Neural progenitor cell (in vitro differentiated cells): Measurements from ENCODE around the gene NPFF. TPM values are rescaled to one million over a fixed set of nuclear protein-coding genes. Genes with fewer than 3 reads are reported as not detected.
A peak's percentile ranks its signal among the peaks of the same experiment; 100 is the strongest.

Source experiments
- DNase-seq: peaks from one replicate; pipeline ENCODE4 v3.0.0-alpha.2; 2016; ENCODE audit warnings: low spot score
- H2AFZ ChIP-seq: fragments of 200-600 bp; sonication (generic); replicated peaks from 2 replicates; pipeline ENCODE4 v1.6.1; 2016; ENCODE audit warnings: antibody characterized with exemption
- H3F3A ChIP-seq: fragments of 200-600 bp; sonication (generic); 2 replicates; pipeline ENCODE4 v1.6.1; 2016; ENCODE audit warnings: antibody characterized with exemption, low read depth
- H3K27ac ChIP-seq: fragments of 200-600 bp; sonication (generic); 2 replicates; pipeline ENCODE4 v1.5.1; 2016; ENCODE audit warnings: mild to moderate bottlenecking
- H3K27me3 ChIP-seq: fragments of 200-600 bp; sonication (generic); 2 replicates; pipeline ENCODE4 v1.6.1; 2016; ENCODE audit warnings: mild to moderate bottlenecking, moderate library complexity
- H3K36me3 ChIP-seq: fragments of 200-600 bp; sonication (generic); 2 replicates; pipeline ENCODE4 v1.5.1; 2016
- H3K4me1 ChIP-seq: fragments of 200-600 bp; sonication (generic); 2 replicates; pipeline ENCODE4 v1.6.1; 2016; ENCODE audit warnings: mixed run types
- H3K4me2 ChIP-seq: fragments of 200-600 bp; sonication (generic); 2 replicates; pipeline ENCODE4 v1.6.1; 2016
- H3K4me3 ChIP-seq: fragments of 200-600 bp; sonication (generic); 2 replicates; pipeline ENCODE4 v1.5.1; 2016
- H3K79me2 ChIP-seq: fragments of 200-600 bp; sonication (generic); 2 replicates; pipeline ENCODE4 v1.6.1; 2016; ENCODE audit warnings: low read depth
- H3K9ac ChIP-seq: fragments of 200-600 bp; sonication (generic); 2 replicates; pipeline ENCODE4 v1.6.1; 2016
- H3K9me3 ChIP-seq: fragments of 200-600 bp; sonication (generic); 2 replicates; pipeline ENCODE4 v1.5.1; 2016; ENCODE audit warnings: low read depth
- H4K20me1 ChIP-seq: fragments of 200-600 bp; sonication (generic); 2 replicates; pipeline ENCODE4 v1.6.1; 2016; ENCODE audit warnings: low read depth
- H3K27ac Mint-ChIP-seq: 3 replicates; pipeline ENCODE4 v1.8.0; 2021; ENCODE audit warnings: mixed read lengths
- H3K27me3 Mint-ChIP-seq: 2 replicates; pipeline ENCODE4 v1.8.0; 2022; ENCODE audit warnings: low read depth, mild to moderate bottlenecking, inconsistent platforms, moderate library complexity, mixed read lengths; ENCODE audit not compliant: insufficient read depth
- H3K36me3 Mint-ChIP-seq: 3 replicates; pipeline ENCODE4 v1.8.0; 2021; ENCODE audit warnings: mixed read lengths
- H3K4me1 Mint-ChIP-seq: 3 replicates; pipeline ENCODE4 v1.8.0; 2021; ENCODE audit warnings: mixed read lengths
- H3K4me3 Mint-ChIP-seq: 3 replicates; pipeline ENCODE4 v1.8.0; 2021; ENCODE audit warnings: mild to moderate bottlenecking, moderate library complexity, mixed read lengths
- H3K9me3 Mint-ChIP-seq: 3 replicates; pipeline ENCODE4 v1.8.0; 2020; ENCODE audit warnings: mixed read lengths
- EZH2 ChIP-seq: fragments of 200-600 bp; sonication (generic); IDR thresholded peaks from 2 replicates; pipeline ENCODE4 v1.6.1; 2017; ENCODE audit warnings: antibody characterized with exemption, mild to moderate bottlenecking, moderate library complexity
- EZH2phosphoT487 ChIP-seq: fragments of 200-600 bp; sonication (generic); IDR thresholded peaks from 2 replicates; pipeline ENCODE4 v1.6.1; 2017; ENCODE audit warnings: antibody characterized with exemption
- total RNA-seq: library from RNA; depleted of rRNA; stranded (reverse); fragments of >200 nt; gene quantifications from 2 replicates; pipeline ENCODE4 v1.2.3, GENCODE V29; 2015; ENCODE audit warnings: low replicate concordance
- TF ChIP-seq, protein P1 (sequence below): fragments of 200-600 bp; sonication (generic); IDR thresholded peaks from 2 replicates; pipeline ENCODE4 v1.5.1; 2017; ENCODE audit warnings: antibody characterized with exemption, mild to moderate bottlenecking

Gene NPFF
- total RNA-seq, 1 donor from 2014 or later: not detected

DNA sequence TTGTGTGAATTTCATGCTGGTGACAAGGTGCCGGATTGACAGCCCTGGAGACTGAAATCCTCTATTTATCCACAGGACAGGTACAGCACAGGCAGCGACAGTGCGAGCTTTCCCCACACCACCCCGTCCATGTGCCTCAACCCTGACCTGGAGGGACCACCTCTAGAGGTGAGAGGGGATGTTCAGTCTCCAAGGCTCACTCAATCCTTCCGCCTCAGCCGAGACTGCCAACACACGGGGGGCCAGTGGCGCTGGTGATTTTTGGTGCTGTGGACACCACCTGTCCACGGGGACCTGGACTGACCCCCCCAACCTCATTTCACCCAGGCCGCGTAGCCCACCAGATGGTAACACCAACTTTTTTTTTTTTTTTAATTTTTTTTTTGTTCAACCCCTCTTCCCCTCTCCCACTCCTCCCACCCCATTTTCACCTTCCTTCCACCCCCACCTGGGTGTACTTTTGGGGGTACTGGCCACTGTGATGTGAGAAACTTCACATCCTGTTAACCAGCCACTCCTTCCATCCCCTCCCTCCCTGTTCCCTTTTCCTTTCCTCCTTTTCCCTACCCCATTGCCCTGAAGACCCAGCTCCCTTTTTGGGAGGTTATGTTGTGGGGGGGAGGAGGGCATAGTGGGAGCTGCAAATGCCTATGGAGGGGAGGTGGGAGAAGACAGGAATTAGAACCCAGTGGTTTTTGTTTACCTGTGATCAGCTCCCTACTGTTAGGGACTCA lies 42.4 kb downstream of the NPFF start:
- H3F3A ChIP-seq: peaks cover 97% of the 10 kb centered on the region

DNA sequence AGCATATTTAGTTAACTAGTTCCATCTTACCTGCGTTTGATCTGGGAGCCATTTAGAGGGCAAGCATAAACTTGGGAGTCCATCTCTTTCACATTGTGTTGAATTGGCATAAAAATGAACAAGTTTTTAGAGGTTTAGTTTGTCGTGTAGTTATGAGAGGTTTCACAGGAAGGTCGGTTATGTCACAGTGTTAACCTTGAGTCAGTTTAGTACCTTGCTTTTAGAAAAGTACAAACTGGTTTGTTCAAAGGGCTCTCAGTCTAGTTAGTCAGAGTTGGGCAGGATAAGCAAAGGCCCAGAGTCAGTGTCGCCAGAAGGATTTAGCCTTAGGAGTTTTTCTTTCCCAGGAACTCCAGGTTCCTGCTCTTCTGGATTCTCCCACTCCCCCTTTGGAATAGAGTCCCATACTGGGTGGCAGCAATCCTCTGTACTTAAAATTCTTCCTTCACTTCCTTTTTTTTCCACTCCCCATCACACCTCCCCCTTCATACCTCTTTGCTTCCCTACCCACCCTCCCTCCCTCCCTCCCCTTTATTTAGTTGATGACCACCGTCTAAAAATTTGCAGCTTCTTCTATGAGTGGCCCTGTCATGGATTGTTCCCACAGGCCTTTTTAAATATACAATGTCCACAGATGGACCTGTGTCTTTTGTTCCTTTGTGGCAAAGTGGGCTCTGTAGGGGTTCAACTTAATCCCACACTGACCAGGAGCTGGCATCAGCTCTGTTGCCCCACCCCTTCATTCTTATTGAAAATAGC lies 43.3 kb downstream of the NPFF start:
- H3K4me1 Mint-ChIP-seq: peaks cover 48% of the 10 kb centered on the region
- H3K36me3 ChIP-seq: peaks cover 81% of the 10 kb centered on the region
- peaks cover 5% of the 10 kb centered on the region for H3K27me3 Mint-ChIP-seq
- H3K79me2 ChIP-seq: peaks cover 100% of the 10 kb centered on the region
- TF ChIP-seq, protein P1, sequence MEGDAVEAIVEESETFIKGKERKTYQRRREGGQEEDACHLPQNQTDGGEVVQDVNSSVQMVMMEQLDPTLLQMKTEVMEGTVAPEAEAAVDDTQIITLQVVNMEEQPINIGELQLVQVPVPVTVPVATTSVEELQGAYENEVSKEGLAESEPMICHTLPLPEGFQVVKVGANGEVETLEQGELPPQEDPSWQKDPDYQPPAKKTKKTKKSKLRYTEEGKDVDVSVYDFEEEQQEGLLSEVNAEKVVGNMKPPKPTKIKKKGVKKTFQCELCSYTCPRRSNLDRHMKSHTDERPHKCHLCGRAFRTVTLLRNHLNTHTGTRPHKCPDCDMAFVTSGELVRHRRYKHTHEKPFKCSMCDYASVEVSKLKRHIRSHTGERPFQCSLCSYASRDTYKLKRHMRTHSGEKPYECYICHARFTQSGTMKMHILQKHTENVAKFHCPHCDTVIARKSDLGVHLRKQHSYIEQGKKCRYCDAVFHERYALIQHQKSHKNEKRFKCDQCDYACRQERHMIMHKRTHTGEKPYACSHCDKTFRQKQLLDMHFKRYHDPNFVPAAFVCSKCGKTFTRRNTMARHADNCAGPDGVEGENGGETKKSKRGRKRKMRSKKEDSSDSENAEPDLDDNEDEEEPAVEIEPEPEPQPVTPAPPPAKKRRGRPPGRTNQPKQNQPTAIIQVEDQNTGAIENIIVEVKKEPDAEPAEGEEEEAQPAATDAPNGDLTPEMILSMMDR: no peak
- TF ChIP-seq EZH2phosphoT487: no peak
- TF ChIP-seq EZH2: no peak
- H3K36me3 Mint-ChIP-seq: peaks cover 65% of the 10 kb centered on the region
- peaks cover 57% of the 10 kb centered on the region for H3K4me1 ChIP-seq
- no peak overlapping the region for H2AFZ ChIP-seq
- peaks cover 97% of the 10 kb centered on the region for H3F3A ChIP-seq
- peak overlapping the region; percentile 19 for H3K4me3 ChIP-seq
- no peaks in the 10 kb centered on the region for H3K9me3 Mint-ChIP-seq
- peak; percentile 60 for DNase-seq
- no peak overlapping the region for H3K27ac Mint-ChIP-seq
- no peaks in the 10 kb centered on the region for H3K27me3 ChIP-seq
- H3K4me3 Mint-ChIP-seq: no peak overlapping the region
- no peak overlapping the region for H3K9ac ChIP-seq
- H4K20me1 ChIP-seq: peaks cover 100% of the 10 kb centered on the region
- H3K9me3 ChIP-seq: no peaks in the 10 kb centered on the region
- H3K27ac ChIP-seq: peak overlapping the region; percentile 65
- peak overlapping the region; percentile 59 for H3K4me2 ChIP-seq

More for the DNA sequence above, 42.4 kb downstream of the NPFF start:
- no peak overlapping the region for H2AFZ ChIP-seq
- H3K79me2 ChIP-seq: peaks cover 100% of the 10 kb centered on the region
- H3K9me3 Mint-ChIP-seq: no peaks in the 10 kb centered on the region
- peaks cover 45% of the 10 kb centered on the region for H3K4me1 Mint-ChIP-seq
- peak overlapping the region; percentile 65 for H3K27ac ChIP-seq
- peak overlapping the region; percentile 59 for H3K4me2 ChIP-seq
- no peak overlapping the region for H3K4me3 ChIP-seq
- no peak for DNase-seq
- H3K27me3 ChIP-seq: no peaks in the 10 kb centered on the region
- no peak overlapping the region for H3K27ac Mint-ChIP-seq
- H3K9me3 ChIP-seq: no peaks in the 10 kb centered on the region
- no peak overlapping the region for H3K4me3 Mint-ChIP-seq
- H3K9ac ChIP-seq: no peak overlapping the region
- H3K36me3 Mint-ChIP-seq: peaks cover 59% of the 10 kb centered on the region
- H3K36me3 ChIP-seq: peaks cover 78% of the 10 kb centered on the region
- TF ChIP-seq, protein P1: no peak
- no peak for TF ChIP-seq EZH2phosphoT487
- TF ChIP-seq EZH2: no peak
- peaks cover 48% of the 10 kb centered on the region for H3K4me1 ChIP-seq
- peaks cover 5% of the 10 kb centered on the region for H3K27me3 Mint-ChIP-seq
- H4K20me1 ChIP-seq: peaks cover 100% of the 10 kb centered on the region

GRCh38 chr12:53462935-53463334 lies 44.3 kb downstream of the NPFF start:
- H3K4me3 ChIP-seq: peak overlapping the region; percentile 19
- H3K79me2 ChIP-seq: peaks cover 100% of the 10 kb centered on the region
- peaks cover 48% of the 10 kb centered on the region for H3K4me1 Mint-ChIP-seq
- H3K27me3 Mint-ChIP-seq: peaks cover 8% of the 10 kb centered on the region
- H3K9me3 Mint-ChIP-seq: no peaks in the 10 kb centered on the region
- no peaks in the 10 kb centered on the region for H3K9me3 ChIP-seq
- peaks cover 74% of the 10 kb centered on the region for H3K36me3 ChIP-seq
- H3K27me3 ChIP-seq: no peaks in the 10 kb centered on the region
- peak overlapping the region; percentile 59 for H3K4me2 ChIP-seq
- DNase-seq: no peak
- H3K36me3 Mint-ChIP-seq: peaks cover 68% of the 10 kb centered on the region
- H2AFZ ChIP-seq: no peak overlapping the region
- H4K20me1 ChIP-seq: peaks cover 100% of the 10 kb centered on the region
- TF ChIP-seq EZH2 (no peak), EZH2phosphoT487 (no peak)
- TF ChIP-seq, protein P1: no peak
- H3K27ac ChIP-seq: peak overlapping the region; percentile 65
- peaks cover 97% of the 10 kb centered on the region for H3F3A ChIP-seq
- H3K27ac Mint-ChIP-seq: no peak overlapping the region
- peak overlapping the region; percentile 29 for H3K9ac ChIP-seq
- peaks cover 59% of the 10 kb centered on the region for H3K4me1 ChIP-seq
- H3K4me3 Mint-ChIP-seq: no peak overlapping the region
